ENCODE data around the gene SOX15.
A peak's percentile ranks its signal among the peaks of the same experiment; 100 is the strongest.
"Not testable (repeated sequence)": the region's sequence is repeated elsewhere in the genome, so short reads cannot be mapped to it uniquely, and the experiment has no call there.

SOX15 gene

GRCh38 chr17:7589891-7590691, at the start of gene SOX15:
TSS of gene SOX15 (minus strand) at chr17:7590094. CDS start at chr17:7589676, 418 bp downstream.
- ATAC-seq, result no peak
- no peaks in the 10 kb centered on the region for H3K27me3 Mint-ChIP-seq
- no peak within 1 kb of the TSS for H3K4me3 Mint-ChIP-seq
- peaks cover 31% of the 10 kb centered on the region for H3K36me3 Mint-ChIP-seq (ENCODE audit: low read depth)
- DNase-seq, result no peak
- no peaks in the 10 kb centered on the region for H3K9me3 Mint-ChIP-seq
- peaks cover 11% of the 10 kb centered on the region for H3K4me1 Mint-ChIP-seq
- no peak within 1 kb of the TSS for H3K27ac Mint-ChIP-seq

- no peaks in the 10 kb centered on the region for H3K9me3 Mint-ChIP-seq
- no peak overlapping the region for H3K27ac Mint-ChIP-seq
Observed at GRCh38 chr17:7636163-7636562, 46.3 kb upstream of the SOX15 start.

GRCh38 chr17:7634384-7634783, 44.5 kb upstream of the SOX15 start:
- H3K27me3 Mint-ChIP-seq, result no peaks in the 10 kb centered on the region
- H3K27ac Mint-ChIP-seq, result no peak overlapping the region
- no peaks in the 10 kb centered on the region for H3K4me1 Mint-ChIP-seq
- DNase-seq (peak; percentile 39), ATAC-seq (peak; percentile 26)
- no peak overlapping the region for H3K4me3 Mint-ChIP-seq
- no peaks in the 10 kb centered on the region for H3K36me3 Mint-ChIP-seq (ENCODE audit: low read depth)
- H3K9me3 Mint-ChIP-seq, result no peaks in the 10 kb centered on the region

More at GRCh38 chr17:7636163-7636562, 46.3 kb upstream of the SOX15 start:
- no peaks in the 10 kb centered on the region for H3K4me1 Mint-ChIP-seq
- H3K36me3 Mint-ChIP-seq (ENCODE audit: low read depth), result no peaks in the 10 kb centered on the region
- peaks cover 3% of the 10 kb centered on the region for H3K27me3 Mint-ChIP-seq
- DNase-seq, result no peak
- ATAC-seq, result no peak
- H3K4me3 Mint-ChIP-seq, result no peak overlapping the region

GRCh38 chr17:7633093-7633492, 43.2 kb upstream of the SOX15 start:
- Mint-ChIP-seq H3K36me3 (ENCODE audit: low read depth) (no peaks in the 10 kb centered on the region), H3K27me3 (no peaks in the 10 kb centered on the region), H3K4me3 (no peak overlapping the region), H3K4me1 (peaks cover 2% of the 10 kb centered on the region), H3K27ac (no peak overlapping the region), H3K9me3 (no peaks in the 10 kb centered on the region)
- no peak for DNase-seq
- ATAC-seq, result no peak

- ATAC-seq, result peak; percentile 34
- H3K36me3 Mint-ChIP-seq (ENCODE audit: low read depth), result no peaks in the 10 kb centered on the region
- DNase-seq, result peak; percentile 28
- no peaks in the 10 kb centered on the region for H3K9me3 Mint-ChIP-seq
- no peak overlapping the region for H3K4me3 Mint-ChIP-seq
- peaks cover 5% of the 10 kb centered on the region for H3K4me1 Mint-ChIP-seq
- H3K27ac Mint-ChIP-seq, result no peak overlapping the region
- no peaks in the 10 kb centered on the region for H3K27me3 Mint-ChIP-seq
Observed at GRCh38 chr17:7632492-7632894, 42.6 kb upstream of the SOX15 start.

- no peaks in the 10 kb centered on the region for H3K27me3 Mint-ChIP-seq
- ATAC-seq (no peak), DNase-seq (no peak)
- H3K4me3 Mint-ChIP-seq, result no peak overlapping the region
- no peaks in the 10 kb centered on the region for H3K9me3 Mint-ChIP-seq
- peaks cover 10% of the 10 kb centered on the region for H3K4me1 Mint-ChIP-seq
- no peaks in the 10 kb centered on the region for H3K36me3 Mint-ChIP-seq (ENCODE audit: low read depth)
- no peak overlapping the region for H3K27ac Mint-ChIP-seq
Observed at GRCh38 chr17:7631398-7632380, 41.8 kb upstream of the SOX15 start.

GRCh38 chr17:7629939-7630571, 40.2 kb upstream of the SOX15 start, which contains the start of gene SHBG:
TSS of gene SHBG (plus strand) at chr17:7630135. CDS start at chr17:7630173, 38 bp downstream.
- H3K36me3 Mint-ChIP-seq (ENCODE audit: low read depth), result no peaks in the 10 kb centered on the region
- DNase-seq (no peak), ATAC-seq (no peak)
- H3K4me1 Mint-ChIP-seq, result peaks cover 14% of the 10 kb centered on the region
- H3K4me3 Mint-ChIP-seq, result no peak within 1 kb of the TSS
- H3K27ac Mint-ChIP-seq, result no peak within 1 kb of the TSS
- no peaks in the 10 kb centered on the region for H3K27me3 Mint-ChIP-seq
- H3K9me3 Mint-ChIP-seq, result no peaks in the 10 kb centered on the region

- ATAC-seq (peak; percentile 95), DNase-seq (peak; percentile 87)
- H3K4me1 Mint-ChIP-seq, result peaks cover 14% of the 10 kb centered on the region
- H3K27ac Mint-ChIP-seq, result peak within 1 kb of the TSS; percentile 31
- peak within 1 kb of the TSS; percentile 82 for H3K4me3 Mint-ChIP-seq
- no peaks in the 10 kb centered on the region for H3K9me3 Mint-ChIP-seq
- H3K36me3 Mint-ChIP-seq (ENCODE audit: low read depth), result no peaks in the 10 kb centered on the region
- no peaks in the 10 kb centered on the region for H3K27me3 Mint-ChIP-seq
Observed at GRCh38 chr17:7627250-7628121, 37.6 kb upstream of the SOX15 start, which contains the start of gene SAT2. TSS of gene SAT2 (minus strand) at chr17:7627821. CDS start at chr17:7627635, 186 bp downstream.

- H3K4me3 Mint-ChIP-seq, result peak overlapping the region; percentile 82
- H3K27me3 Mint-ChIP-seq, result no peaks in the 10 kb centered on the region
- peaks cover 14% of the 10 kb centered on the region for H3K4me1 Mint-ChIP-seq
- no peak for DNase-seq
- H3K36me3 Mint-ChIP-seq (ENCODE audit: low read depth), result no peaks in the 10 kb centered on the region
- no peak overlapping the region for H3K27ac Mint-ChIP-seq
- H3K9me3 Mint-ChIP-seq, result no peaks in the 10 kb centered on the region
- ATAC-seq, result no peak
Observed at GRCh38 chr17:7626956-7627249, 37.0 kb upstream of the SOX15 start.

- Mint-ChIP-seq H3K36me3 (ENCODE audit: low read depth) (no peaks in the 10 kb centered on the region), H3K27me3 (no peaks in the 10 kb centered on the region), H3K4me1 (peaks cover 14% of the 10 kb centered on the region), H3K9me3 (no peaks in the 10 kb centered on the region), H3K4me3 (peak overlapping the region; percentile 82), H3K27ac (no peak overlapping the region)
- DNase-seq (no peak), ATAC-seq (no peak)
Observed at GRCh38 chr17:7626307-7626706, 36.4 kb upstream of the SOX15 start.

- H3K27ac Mint-ChIP-seq; H3K9me3 Mint-ChIP-seq; ATAC-seq; H3K36me3 Mint-ChIP-seq (ENCODE audit: low read depth); H3K4me3 Mint-ChIP-seq; H3K27me3 Mint-ChIP-seq; DNase-seq: not testable (repeated sequence)
- peaks cover 14% of the 10 kb centered on the region for H3K4me1 Mint-ChIP-seq
Observed at GRCh38 chr17:7625749-7626148, 35.9 kb upstream of the SOX15 start.

GRCh38 chr17:7623661-7624060, 33.8 kb upstream of the SOX15 start:
- no peaks in the 10 kb centered on the region for H3K36me3 Mint-ChIP-seq (ENCODE audit: low read depth)
- H3K4me3 Mint-ChIP-seq, result no peak overlapping the region
- no peak for DNase-seq
- ATAC-seq, result no peak
- H3K4me1 Mint-ChIP-seq, result peaks cover 14% of the 10 kb centered on the region
- no peak overlapping the region for H3K27ac Mint-ChIP-seq
- H3K27me3 Mint-ChIP-seq, result no peaks in the 10 kb centered on the region
- no peaks in the 10 kb centered on the region for H3K9me3 Mint-ChIP-seq

- Mint-ChIP-seq H3K4me1 (no peaks in the 10 kb centered on the region), H3K27me3 (no peaks in the 10 kb centered on the region), H3K27ac (no peak overlapping the region), H3K9me3 (no peaks in the 10 kb centered on the region), H3K36me3 (ENCODE audit: low read depth) (no peaks in the 10 kb centered on the region), H3K4me3 (no peak overlapping the region)
- DNase-seq (no peak), ATAC-seq (no peak)
Observed at GRCh38 chr17:7620835-7621234, 30.9 kb upstream of the SOX15 start.

GRCh38 chr17:7618608-7619007, 28.7 kb upstream of the SOX15 start:
- H3K36me3 Mint-ChIP-seq (ENCODE audit: low read depth), result no peaks in the 10 kb centered on the region
- no peak overlapping the region for H3K4me3 Mint-ChIP-seq
- ATAC-seq, result no peak
- DNase-seq, result no peak
- no peaks in the 10 kb centered on the region for H3K9me3 Mint-ChIP-seq
- H3K27me3 Mint-ChIP-seq, result peaks cover 1% of the 10 kb centered on the region
- no peak overlapping the region for H3K27ac Mint-ChIP-seq
- H3K4me1 Mint-ChIP-seq, result peaks cover 10% of the 10 kb centered on the region
